ENCODE results near the gene TMEM132A.

DNA sequence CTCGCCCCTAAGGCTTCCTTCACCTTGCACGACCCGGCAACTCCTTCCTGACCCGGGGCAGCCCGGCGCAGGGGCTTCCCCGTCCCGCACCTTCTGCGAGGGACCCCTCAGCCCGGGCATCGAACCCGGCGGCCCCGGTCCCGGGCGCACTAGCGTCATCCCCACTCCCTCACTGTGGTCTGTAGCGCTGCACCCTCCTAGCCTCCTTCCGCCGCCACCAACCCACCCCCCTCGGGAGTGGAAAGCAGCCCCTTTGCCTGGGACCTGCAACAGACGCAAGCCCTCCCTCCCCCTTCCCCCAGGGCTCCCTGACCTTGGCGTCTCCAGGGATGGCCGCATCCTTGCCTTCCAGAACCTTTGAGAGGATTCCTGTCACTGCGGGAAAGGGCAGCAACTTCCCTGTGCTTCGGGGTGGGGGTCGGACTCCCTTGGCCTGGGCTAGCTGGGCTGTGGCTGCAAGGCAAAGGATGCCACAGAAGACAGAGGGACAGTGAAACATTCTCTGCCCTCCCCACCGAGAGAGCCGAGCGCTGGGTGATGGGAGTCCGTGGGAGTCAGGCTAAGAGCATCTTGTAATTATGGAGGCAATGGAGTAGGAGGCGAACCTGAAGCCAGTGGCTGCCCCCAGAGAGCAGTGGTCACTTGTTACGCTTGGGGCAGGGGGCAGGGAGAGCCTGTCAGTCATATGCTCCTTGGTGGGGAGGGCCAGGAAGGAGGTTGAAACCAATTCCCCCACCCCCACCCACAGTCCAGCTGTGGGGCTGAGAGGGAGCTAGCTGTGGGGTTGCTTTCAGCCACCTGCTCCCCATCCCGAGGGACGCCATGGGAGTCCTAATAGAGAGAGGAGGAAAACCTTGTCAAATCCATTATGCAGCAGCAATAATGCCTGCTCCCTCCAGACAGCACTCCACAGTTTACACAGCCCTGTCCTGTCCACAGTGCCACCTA is 920 bp downstream of the TMEM132A start:
- TF ChIP-seq, protein P1, sequence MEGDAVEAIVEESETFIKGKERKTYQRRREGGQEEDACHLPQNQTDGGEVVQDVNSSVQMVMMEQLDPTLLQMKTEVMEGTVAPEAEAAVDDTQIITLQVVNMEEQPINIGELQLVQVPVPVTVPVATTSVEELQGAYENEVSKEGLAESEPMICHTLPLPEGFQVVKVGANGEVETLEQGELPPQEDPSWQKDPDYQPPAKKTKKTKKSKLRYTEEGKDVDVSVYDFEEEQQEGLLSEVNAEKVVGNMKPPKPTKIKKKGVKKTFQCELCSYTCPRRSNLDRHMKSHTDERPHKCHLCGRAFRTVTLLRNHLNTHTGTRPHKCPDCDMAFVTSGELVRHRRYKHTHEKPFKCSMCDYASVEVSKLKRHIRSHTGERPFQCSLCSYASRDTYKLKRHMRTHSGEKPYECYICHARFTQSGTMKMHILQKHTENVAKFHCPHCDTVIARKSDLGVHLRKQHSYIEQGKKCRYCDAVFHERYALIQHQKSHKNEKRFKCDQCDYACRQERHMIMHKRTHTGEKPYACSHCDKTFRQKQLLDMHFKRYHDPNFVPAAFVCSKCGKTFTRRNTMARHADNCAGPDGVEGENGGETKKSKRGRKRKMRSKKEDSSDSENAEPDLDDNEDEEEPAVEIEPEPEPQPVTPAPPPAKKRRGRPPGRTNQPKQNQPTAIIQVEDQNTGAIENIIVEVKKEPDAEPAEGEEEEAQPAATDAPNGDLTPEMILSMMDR (IDR thresholded peaks at IDR 0.05) = no peak
- TF ChIP-seq EZH2 (IDR thresholded peaks at IDR 0.05) (no peak), EZH2phosphoT487 (IDR thresholded peaks at IDR 0.05) (no peak)
